Left ventricle myocardium inferior (tissue), 1 donor: ENCODE measurements around the gene ISL2. TPM values are rescaled to one million over a fixed set of nuclear protein-coding genes. Genes with fewer than 3 reads are reported as not detected.

Experiments
- DNase-seq: peaks from one replicate; pipeline ENCODE4 v3.0.0-alpha.2; 2020
- H3K27ac ChIP-seq: fragments of 200-600 bp; replicated peaks from 2 replicates; pipeline ENCODE4 v1.8.0; 2021
- H3K27me3 ChIP-seq: fragments of 200-600 bp; 2 replicates; pipeline ENCODE4 v1.8.0; 2021; ENCODE audit warnings: low read depth
- H3K36me3 ChIP-seq: fragments of 200-600 bp; 2 replicates; pipeline ENCODE4 v1.8.0; 2021
- H3K4me1 ChIP-seq: fragments of 200-600 bp; 2 replicates; pipeline ENCODE4 v1.8.0; 2021
- H3K4me3 ChIP-seq: fragments of 200-600 bp; 2 replicates; pipeline ENCODE4 v1.8.0; 2021; ENCODE audit warnings: mild to moderate bottlenecking, moderate library complexity
- H3K9me3 ChIP-seq: fragments of 200-600 bp; replicated peaks from 2 replicates; pipeline ENCODE4 v1.8.0; 2021
- CTCF ChIP-seq: fragments of 200-600 bp; IDR thresholded peaks from 2 replicates; pipeline ENCODE4 v1.8.0; 2021; ENCODE audit warnings: antibody characterized with exemption, mild to moderate bottlenecking, borderline replicate concordance
- intact Hi-C: fragments of 100-400 bp; cut with micrococcal nuclease; formaldehyde crosslinking; loops from one replicate; pipeline ENCODE4 v1.11.0; 2022
- total RNA-seq: library from RNA; stranded (reverse); fragmentation: NEBNext Ultra II Directional; extraction: Animal tissue kit (Norgen Biotek cat#: 25700); gene quantifications from one replicate; pipeline ENCODE4 v1.2.1, GENCODE V29; 2021
- donor health status: DM: no; HTN: yes; CAD: no; lungs with severe emphysema.

The ISL2 gene
- total RNA-seq, 1 donor from 2014 or later = not detected

GRCh38 chr15:76349301-76350070, 12.9 kb downstream of the ISL2 start:
- Histone ChIP-seq H3K9me3 (no peaks in the 10 kb centered on the region), H3K27ac (no peak overlapping the region), H3K4me3 (no peak overlapping the region), H3K4me1 (peaks cover 21% of the 10 kb centered on the region), H3K36me3 (peaks cover 26% of the 10 kb centered on the region), H3K27me3 (peaks cover 56% of the 10 kb centered on the region)
- DNase-seq = no peak
- TF ChIP-seq CTCF = no peak
- intact Hi-C loops = no loop called here

GRCh38 chr15:76353023-76353577, 16.5 kb downstream of the ISL2 start:
- intact Hi-C loops = no loop called here

GRCh38 chr15:76353903-76354302, 17.3 kb downstream of the ISL2 start:
- DNase-seq = no peak
- Histone ChIP-seq H3K4me3 (no peak overlapping the region), H3K27me3 (peaks cover 12% of the 10 kb centered on the region), H3K27ac (no peak overlapping the region), H3K9me3 (no peaks in the 10 kb centered on the region), H3K36me3 (peaks cover 25% of the 10 kb centered on the region), H3K4me1 (no peaks in the 10 kb centered on the region)
- intact Hi-C loops = no loop called here
- no peak for TF ChIP-seq CTCF

More at GRCh38 chr15:76353023-76353577, 16.5 kb downstream of the ISL2 start:
- no peaks in the 10 kb centered on the region for H3K9me3 ChIP-seq
- TF ChIP-seq CTCF = no peak
- no peak overlapping the region for H3K27ac ChIP-seq
- no peaks in the 10 kb centered on the region for H3K4me1 ChIP-seq
- peaks cover 20% of the 10 kb centered on the region for H3K27me3 ChIP-seq
- no peak for DNase-seq
- H3K36me3 ChIP-seq = peaks cover 26% of the 10 kb centered on the region
- no peak overlapping the region for H3K4me3 ChIP-seq

GRCh38 chr15:76354823-76355440, 18.4 kb downstream of the ISL2 start:
- TF ChIP-seq CTCF = no peak
- H3K27me3 ChIP-seq = peaks cover 3% of the 10 kb centered on the region
- peaks cover 28% of the 10 kb centered on the region for H3K36me3 ChIP-seq
- H3K4me1 ChIP-seq = no peaks in the 10 kb centered on the region
- no peak overlapping the region for H3K4me3 ChIP-seq
- no peak for DNase-seq
- intact Hi-C loops = no loop called here
- no peaks in the 10 kb centered on the region for H3K9me3 ChIP-seq
- no peak overlapping the region for H3K27ac ChIP-seq

- no peak overlapping the region for H3K27ac ChIP-seq
- no peak for TF ChIP-seq CTCF
- H3K27me3 ChIP-seq = no peaks in the 10 kb centered on the region
- peaks cover 35% of the 10 kb centered on the region for H3K36me3 ChIP-seq
- no peak for DNase-seq
- intact Hi-C loops = no loop called here
- no peaks in the 10 kb centered on the region for H3K9me3 ChIP-seq
- H3K4me1 ChIP-seq = no peaks in the 10 kb centered on the region
- H3K4me3 ChIP-seq = no peak overlapping the region
These were observed 21.9 kb downstream of the ISL2 start for GRCh38 chr15:76358453-76358852.
